Stimulated activated CD8-positive, alpha-beta memory T cell treated with anti-CD3 and anti-CD28 coated beads, Interleukin-15, amount 100 ng/mL, for 1 hour (primary cell): ENCODE data around the gene RAB11FIP5.
A peak's percentile ranks its signal among the peaks of the same experiment; 100 is the strongest.

Experiments used
- DNase-seq: peaks from one replicate; pipeline ENCODE4 v3.0.0-alpha.2; 2020; ENCODE audit warnings: low read depth

Gene RAB11FIP5

DNA sequence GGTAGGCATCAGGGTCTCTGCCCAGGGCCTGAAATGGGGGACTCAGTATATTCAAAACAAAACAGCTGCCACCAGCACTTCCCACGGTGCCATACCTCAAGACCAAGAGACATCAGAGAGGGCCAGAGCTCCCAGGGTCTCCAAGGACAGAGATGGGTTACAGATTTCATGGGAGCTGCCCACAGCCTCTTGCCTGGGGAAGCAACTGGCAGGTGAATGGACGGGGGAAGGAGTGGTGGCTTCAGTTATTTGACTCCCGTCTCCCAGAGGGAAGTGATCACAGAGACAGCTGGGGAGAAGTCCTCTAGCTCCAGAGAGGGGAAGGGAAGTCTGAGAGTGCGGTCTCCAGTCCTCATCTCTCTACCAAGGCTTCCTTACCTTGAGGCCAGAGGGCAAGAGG, 25.4 kb downstream of the RAB11FIP5 start:
- DNase-seq: no peak

DNA sequence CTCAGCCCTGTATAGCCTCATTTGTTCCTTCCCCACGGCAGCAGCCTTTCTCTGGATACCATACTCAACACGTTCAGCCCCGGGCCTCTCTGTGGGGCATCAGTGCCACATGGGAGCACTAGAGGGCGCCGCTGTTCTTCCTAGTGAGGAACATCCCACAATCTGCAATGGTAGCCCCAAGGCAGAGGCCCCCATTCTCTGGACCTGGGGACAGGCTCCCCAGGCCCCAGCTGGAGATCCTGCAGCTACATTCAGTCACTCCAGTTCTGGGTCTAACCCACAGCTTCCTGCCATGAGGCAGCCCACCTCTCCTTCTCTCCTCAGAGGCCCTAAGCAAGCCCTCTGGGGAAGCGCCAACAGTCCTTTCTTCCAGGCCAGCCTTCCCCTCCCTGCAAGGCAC, 27.1 kb downstream of the RAB11FIP5 start:
- peak; percentile 67 for DNase-seq

DNA sequence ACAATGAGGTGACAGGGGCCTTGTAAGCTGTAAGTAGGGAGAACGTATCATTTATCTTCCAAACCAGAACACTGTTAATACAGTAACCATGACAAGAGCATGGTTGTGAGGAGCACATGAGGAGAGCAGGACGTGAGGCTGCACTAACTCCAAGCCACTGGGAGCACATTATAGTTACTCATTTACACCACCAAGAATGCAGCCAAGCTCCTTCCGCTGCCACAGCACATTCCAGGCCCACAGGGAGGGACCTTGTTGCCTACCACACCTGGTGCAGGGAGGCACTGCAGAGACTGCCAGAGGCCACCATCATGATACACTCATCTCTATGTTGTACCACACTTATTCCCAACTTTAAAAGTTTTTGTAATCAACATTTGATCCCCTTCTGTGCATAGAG, 27.8 kb downstream of the RAB11FIP5 start:
- DNase-seq: no peak

DNA sequence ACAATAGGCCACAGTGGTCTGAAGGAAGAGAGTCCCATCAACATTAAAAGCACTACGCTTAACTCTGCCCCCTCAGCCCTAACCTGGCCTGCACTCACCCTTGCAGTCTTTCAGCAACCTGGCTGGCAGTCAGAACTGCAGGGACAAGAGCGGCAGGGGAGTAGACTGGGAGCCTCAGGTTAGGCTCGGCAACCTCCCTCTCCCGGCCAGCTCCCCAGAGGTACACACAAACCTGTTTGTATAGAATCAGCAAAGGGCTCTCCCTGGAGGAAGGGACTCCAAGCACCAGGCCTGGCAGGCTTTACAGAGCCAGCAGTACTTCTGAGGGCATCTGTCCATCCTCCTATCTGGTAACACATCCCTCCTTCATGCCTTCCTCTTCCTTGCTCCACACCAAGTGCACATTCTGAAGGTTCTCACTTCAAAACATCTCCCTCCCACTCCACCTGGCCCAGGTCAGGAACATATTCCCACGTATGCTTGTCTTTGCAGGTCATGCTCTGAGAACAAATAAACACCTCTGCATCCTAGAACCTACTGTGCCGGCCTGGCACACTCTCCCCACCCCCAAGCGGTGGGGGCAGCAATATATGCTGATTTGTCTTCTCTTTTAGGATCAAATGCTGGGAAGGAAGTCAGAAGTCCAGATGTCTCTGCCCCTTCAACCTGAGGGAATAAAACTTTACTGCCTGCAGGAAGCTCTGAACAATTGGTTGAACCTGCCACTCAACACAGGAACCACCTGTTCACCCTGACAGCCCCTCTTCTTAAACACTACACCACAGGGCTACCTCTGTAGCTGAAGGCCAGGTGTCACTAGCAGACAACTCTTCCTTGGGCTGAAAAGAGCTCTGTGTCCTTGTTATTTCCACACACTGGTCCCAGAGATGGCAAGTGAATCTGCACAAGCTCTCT, 28.6 kb downstream of the RAB11FIP5 start:
- DNase-seq: no peak

DNA sequence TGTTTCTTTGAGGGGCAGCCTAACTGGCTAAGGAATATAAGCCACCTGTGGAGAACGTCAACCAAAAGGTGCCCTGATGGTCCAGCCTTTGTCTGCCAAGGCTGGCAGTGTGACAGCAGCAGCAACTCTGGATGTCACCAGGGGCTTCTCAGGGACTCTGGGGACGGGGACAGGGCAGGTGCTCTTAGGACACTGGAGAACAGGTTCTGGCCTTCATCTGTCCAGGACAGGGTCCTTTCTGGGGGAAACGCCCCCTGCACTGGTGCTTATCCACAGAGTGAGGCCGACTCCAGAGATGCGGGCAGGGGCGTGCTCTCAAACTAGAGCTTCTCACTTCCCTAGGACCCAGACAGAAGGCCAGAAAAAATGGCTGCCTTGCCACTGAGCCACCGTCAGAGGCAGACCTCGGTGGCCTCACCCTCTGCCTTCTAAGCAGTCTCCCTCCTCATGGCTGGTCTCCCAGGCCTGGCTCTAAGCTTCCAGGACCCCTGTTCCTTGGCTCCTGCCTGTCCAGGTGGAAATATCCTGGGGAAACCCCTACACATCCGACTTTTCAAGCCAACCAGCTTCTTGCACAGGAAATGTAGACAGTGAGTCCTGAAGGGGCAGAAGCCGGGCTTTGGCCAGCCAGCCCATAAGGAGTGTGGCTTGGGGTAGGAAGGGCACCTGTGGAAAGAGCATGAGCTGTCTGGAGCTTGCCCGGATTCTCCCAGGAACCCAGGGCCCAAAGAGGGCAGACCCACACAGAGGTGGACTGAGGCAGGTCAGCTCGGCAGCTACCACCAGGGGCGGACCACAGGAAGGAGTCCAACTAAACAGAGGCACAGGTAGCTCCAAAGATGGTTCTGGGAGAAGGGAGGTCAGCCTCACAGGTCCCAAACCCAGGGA, 30.0 kb downstream of the RAB11FIP5 start:
- no peak for DNase-seq

DNA sequence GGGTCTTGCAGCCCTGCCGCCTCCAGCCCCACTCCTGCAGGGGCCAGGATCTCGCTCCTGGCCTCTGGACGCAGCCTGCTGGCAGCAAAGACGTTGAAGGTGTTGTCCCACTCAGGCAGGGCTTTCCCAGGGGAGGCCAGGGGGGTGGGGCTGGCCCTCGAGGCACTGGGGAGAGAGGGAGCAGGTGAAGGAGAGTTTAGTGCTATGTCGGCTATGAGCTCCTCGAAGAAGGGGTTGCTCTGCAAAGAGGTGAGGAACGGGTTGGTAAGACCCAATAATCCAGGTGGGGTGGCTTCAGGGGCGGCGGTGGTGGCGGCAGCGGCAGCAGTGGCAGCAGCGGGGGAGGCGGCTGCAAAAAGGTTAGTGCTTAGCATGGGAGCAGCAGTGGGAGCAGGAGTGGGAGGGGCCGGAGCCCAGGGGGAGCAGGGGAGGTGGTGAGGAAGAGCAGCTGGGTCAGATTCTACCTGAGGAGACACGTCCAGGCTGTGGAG, 31.5 kb downstream of the RAB11FIP5 start:
- DNase-seq: no peak

DNA sequence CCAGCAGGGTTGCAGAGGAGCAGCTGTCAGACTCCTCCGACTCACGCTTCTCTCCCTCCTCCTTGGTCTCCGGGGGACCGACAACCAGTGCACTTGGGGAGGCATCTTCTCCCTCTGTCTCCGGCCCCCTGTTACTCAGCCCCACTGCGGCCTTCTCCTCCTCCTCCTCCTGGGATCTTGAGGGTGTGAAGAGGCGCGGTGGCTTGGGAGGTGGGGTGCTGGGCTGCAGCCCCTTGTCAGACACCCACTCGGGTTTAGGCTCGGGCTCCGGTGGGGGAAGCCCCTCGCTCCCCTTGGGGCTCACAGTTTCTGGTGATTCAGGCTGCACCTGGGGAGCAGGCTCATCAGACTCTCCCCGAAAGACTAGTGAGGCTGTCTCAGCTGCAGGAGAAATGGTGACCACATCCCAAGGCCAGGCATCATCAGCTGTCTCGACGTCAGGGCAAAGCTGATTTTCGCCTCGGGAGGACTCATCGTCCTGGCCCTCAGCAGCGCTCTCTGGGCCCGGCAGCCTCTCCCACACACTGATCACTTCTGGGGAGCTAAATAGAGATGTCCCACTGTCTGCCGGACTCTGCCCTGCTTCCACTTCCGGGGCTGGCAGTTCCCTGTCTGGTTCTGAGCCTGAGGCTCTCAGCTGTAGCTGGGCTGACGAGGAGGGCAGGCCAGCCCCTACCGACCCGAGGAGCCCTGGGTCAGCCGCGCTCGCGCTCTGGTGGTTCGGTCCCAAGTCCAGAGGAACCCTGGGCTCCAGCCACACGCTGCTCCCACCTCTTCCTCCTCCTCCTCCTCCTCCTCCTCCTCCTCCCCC, 32.2 kb downstream of the RAB11FIP5 start:
- no peak for DNase-seq

DNA sequence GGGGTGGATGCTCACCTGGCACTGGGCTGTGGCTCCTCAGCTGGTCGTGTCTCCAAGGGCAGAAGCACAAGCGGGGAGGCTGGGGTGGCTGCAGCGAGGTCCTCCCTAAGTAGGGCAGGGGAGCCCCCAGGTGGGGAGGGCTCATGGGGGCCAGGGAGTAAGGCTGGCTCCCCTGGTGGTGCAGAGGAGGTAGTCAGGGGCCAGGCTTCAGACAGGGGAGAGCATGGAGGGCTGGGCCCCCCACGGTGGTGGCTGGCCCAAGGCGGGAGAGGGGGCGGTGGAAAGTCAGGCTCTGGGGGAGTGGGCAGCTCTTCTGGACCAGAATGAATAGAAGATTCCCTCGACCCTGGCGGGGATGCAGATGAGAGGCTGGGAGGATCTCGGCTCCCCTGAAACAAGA, 33.1 kb downstream of the RAB11FIP5 start:
- no peak for DNase-seq

DNA sequence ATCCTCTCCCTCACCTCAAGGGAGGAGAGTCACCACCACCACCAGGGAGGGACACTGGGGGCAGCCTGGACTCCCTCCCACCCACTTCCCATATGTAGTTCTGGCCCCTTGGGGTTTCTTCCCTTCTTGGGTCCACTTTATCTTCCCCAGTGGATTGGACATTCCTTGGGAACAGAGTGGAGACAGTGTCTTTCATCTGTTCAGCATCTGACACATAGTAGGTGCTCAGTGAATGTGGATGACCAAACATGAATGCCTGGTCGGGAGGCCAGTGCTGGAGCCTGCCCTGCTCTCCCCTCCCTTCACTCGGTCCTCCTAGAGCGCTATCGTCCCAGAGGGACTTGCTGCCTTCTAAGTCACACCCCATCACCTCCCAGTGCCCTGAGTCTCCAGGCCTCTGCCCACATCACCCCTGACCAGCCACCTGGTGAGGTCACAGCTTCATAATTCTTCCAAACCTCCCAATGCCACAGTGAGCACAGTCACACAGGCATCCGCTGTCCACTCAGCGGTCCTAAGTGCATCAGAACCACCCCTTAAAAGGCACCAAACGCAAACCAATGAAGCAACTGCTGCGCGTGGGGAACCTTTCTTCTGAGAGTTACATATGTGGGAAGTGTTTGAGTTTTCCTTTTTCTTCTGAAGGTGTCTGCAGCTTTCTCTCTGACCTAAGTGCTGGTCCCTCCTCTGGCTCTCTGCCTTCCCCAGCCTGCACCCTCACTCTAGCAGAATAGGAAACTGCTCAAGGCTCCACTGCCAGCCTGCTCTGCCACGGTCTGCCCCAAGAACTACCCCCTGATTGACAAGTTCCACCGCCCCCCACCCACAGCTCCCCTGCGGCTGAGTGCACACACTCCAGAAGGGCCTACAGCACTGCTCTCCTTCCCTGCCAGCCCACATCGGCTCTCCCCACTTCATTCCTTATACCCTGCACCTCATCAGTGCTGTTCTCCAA, 34.0 kb downstream of the RAB11FIP5 start:
- DNase-seq: no peak

DNA sequence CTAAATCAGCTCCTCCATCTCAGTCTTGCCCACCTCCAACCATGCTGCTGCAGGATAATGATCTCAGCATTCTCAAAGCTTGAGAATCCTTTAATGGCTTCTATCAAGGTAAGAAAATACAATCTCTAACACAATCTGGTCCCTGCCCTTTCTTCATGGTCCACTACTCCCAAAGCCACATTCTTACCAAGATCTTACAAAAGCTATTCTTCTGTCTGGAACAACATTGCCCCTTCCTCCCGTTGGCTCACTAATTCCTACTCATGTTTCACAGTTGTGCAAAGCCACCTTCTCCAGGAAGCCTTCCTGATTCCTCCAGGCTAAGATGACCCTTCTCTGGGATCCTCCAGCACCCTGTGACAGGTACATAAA, 35.3 kb downstream of the RAB11FIP5 start:
- DNase-seq: no peak

DNA sequence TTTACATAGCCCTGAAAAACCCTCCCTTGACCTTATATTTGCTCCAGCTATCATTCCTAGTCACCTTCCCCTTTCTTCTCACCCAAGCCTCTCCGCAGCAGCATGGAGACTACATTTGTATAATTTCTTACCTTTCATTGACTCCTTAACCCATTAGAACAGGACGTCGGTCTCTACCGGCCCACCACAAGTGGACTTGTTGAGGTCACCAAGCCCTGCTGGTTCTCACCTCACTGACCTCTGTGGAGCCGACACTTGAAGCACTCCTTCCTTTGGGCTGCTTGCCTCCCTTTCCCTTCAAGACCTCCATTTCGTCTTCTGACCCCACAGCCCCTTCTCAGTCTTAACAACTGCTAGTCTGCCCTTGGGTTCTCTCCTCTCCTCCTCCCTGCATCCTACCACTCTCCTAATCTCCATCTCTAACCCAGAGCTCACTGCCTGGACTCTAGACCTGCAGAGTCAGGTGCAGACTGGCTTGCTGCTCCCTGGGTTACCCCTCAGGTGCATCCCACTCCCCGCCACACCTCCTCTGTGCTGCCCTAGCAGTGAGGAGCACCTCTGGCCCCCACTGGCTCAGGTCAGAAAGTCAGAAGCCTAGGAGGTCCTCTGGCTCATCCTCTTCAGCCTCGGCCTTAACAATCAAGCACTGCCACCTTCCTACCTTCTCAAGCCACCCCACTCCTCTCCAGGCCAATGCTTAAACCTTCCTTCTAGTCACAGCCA, 35.9 kb downstream of the RAB11FIP5 start:
- DNase-seq: no peak

DNA sequence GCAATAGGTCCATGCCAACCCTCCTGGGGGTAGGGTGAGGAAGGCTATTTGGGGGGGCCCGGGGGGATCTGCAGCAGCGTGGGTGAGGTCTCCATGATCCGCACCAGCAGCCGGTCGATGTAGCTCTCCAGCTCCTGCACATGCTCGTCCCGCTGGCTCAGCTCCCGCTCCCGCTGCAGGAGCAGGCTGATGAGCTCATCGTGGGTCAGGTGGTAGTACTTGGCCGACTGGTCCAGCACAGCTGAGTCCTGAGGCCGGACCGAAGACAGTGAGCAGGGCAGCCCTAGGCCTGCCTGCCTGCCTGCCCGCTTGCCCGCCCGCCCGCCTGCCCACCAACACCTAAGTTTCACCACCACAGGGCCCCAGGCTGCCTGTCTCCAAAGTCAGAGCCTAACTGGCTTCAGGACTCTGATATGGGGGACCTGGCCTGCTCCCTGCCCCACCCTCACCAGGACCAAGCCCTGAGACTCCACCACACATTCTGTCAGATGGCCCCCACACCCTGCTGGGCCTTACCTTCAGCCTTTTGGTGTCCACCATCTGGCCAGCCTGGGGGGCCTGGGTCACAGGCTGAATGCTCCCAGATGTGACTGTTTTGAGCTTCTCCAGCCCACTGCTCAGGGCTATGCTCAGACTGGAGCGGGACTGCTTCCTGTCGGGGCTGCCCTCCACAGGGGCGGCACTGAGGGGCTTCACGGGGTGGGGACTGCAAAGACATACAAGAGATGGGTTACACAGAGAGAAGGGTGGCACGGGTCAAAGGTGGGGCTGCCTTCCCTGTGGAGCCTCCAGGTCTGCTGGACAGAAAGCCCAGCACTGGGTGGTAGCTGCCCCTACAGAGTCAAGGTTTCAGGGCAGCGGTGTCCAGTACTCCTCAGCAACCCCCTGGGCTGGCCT, 37.0 kb downstream of the RAB11FIP5 start:
- DNase-seq: no peak

DNA sequence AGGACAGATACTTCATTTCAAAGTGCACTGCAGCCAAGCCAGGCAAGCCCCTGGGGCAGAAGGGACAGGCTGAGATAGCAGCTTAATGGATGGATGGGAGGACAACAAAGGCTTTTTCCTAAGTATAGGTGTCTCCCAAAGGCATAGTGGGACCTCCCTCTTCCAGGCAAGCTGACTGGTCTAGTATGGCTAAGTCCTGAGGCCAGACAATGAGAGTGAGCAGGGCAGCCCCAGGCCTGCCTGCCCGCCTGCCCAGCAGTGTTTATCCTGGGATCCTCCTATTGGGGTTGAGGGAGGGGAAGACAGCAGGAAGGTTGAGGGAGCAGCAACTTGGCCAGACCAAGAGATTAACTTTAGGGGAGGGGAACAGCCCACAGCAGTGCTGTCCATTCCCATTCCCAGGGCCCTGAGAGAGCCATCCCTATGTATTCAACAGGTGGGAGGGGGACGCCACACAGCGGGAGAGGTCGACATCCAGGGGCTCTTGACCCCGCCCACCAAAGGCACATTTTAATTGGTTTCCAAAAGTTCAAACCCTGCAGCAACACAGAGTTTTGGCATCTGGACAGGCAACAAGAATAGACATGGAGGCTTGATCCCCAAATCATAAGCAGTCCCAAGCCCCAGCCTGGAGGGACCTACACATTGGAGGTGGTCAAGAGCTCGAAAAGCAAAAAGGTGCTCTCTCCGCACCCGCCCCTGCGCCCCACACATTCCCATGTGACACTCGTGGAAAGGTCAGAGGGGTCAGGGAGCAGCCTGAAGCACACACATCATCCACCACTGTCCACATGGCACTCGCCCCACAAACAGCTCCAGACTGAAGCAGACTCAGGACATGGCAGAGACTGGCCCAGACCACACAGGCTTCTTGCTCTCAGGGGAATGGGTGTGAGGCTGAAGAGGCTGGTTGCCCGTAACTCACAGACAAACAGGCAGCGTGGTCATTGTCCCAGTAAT, 38.4 kb downstream of the RAB11FIP5 start:
- DNase-seq: no peak

DNA sequence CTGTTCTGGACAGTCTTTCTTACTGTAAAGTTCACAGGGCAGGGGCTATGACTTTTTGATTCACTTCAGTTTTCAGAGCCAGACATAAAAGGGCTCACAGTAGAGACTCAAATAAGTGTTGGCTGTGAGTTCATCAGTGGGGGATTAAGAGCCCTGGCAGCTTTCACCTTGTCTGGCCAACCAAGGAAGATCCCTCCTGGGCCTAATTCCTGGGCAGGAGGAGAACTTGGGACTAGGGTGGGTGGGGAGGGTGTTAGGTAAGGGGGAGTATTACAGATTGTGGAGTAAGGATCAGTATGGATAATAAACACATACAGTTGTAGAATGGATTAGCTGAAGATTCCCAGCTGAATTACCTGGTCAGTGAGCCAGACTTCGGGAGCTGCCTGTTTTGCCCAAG, 40.3 kb downstream of the RAB11FIP5 start:
- no peak for DNase-seq

DNA sequence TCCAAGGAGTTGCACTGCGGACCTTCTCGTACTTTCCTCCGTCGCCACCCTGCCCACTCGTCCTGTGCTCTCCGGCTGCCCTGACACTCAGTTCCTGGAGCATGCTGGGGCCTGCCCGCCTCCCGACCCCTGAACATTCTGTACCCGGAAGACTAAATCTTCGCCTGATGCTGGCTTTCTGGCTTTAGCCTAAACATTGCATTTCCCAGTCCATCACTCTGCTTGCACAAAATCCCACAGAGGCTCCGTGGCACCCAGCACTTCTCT, 40.7 kb downstream of the RAB11FIP5 start:
- no peak for DNase-seq

DNA sequence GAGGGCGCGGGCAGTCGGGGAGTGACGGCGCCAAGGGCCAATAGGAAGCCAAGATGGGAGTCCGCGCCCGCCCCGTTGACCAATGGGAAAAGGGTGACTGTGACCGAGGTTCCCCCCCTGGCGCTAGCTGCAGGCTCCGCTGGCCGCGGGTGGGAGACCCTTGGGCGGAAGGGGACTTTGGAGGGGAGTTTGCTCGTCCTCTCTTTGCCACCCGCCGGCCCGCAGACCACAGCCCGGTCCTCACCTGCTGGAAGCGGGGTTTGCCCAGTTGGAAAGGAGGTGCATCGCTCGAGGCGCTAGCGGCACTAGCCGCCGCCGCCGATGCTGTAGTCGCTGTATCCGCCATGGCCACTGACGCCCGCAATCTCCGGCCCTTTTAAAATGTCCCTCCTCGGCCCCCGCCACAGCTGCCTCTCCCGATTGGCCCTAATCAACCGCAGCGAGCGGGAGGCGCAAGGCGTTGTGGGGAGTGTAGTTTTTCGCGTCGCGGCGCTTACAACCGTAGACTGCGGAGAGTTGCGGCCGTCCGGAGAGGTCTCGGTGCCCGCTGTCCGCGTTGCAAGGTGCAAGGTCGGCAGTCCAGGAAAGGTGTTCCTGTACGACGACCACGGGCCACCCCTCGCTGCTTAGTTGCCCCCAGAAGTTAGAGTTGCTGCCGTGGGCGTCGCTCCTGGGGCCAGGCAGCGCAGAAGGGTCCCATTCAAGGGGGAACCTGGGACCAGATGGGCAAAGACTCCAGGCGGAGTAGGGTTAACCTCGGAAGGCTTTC, 41.2 kb downstream of the RAB11FIP5 start, which contains the start of gene SFXN5:
SFXN5 (minus strand) TSS at position 353 of the 769 bp plus-strand sequence; CDS start at position 346, 7 bp downstream.
- peak; percentile 95 for DNase-seq

DNA sequence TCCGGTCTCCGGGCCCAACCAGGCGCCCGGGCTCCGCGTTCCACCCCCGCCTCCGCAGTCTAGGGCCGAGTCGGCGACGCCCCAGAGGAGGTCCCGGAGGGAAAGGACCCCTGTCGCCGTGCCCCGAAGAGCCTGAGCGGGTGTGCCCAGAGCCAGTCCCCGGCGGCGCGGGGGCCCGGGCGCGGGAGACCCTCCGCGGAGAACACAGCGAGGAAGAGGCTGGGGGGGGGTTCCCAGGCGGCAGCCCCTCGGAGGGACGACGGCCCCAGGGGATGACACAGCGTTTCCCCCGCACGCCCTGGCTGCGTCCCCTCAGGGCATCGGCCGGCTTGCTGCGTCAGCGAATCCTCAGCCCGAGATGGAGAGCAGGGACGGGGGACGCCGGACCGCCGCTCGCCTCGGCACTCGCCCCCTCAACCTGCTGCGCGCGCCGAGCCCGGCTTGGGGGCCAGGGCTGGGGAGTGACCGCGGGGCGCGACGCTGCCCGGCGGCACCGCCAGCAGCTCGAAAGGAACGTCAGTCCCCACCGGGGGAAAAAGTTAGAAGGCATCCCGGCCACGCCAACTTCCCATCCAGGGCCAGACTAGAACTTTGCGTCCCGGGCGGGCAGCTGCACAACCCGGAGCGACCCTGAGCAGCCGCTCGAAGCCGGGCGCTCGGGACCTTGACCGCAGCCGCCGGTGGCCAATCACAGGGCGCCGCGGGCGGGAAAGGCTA, 41.9 kb downstream of the RAB11FIP5 start:
- DNase-seq: no peak
